ES-I3 (cell line): Measurements from ENCODE around the gene TPD52L1.

Experiments
- H3K36me3 ChIP-seq: 2 replicates; pipeline ENCODE4 v1.6.1; 2013; ENCODE audit warnings: mild to moderate bottlenecking, low read length, control low read depth, moderate library complexity; ENCODE audit not compliant: insufficient read depth
- H3K4me1 ChIP-seq: 2 replicates; pipeline ENCODE4 v1.6.1; 2013; ENCODE audit warnings: mild to moderate bottlenecking, control low read depth, low read length; ENCODE audit not compliant: insufficient read depth
- H3K9ac ChIP-seq: 2 replicates; pipeline ENCODE4 v1.6.1; 2013; ENCODE audit warnings: low read depth, mild to moderate bottlenecking, low read length, moderate library complexity
- H3K9me3 ChIP-seq: 2 replicates; pipeline ENCODE4 v1.6.1; 2013; ENCODE audit warnings: mild to moderate bottlenecking, low read length, moderate library complexity; ENCODE audit not compliant: control insufficient read depth, insufficient read depth

The TPD52L1 gene

GRCh38 chr6:125259354-125259736 lies 105.8 kb downstream of the TPD52L1 start:
- H3K4me1 ChIP-seq: no peaks in the 10 kb centered on the region
- no peak overlapping the region for H3K9ac ChIP-seq
- H3K9me3 ChIP-seq: no peaks in the 10 kb centered on the region
- no peaks in the 10 kb centered on the region for H3K36me3 ChIP-seq

GRCh38 chr6:125262016-125263013 lies 108.7 kb downstream of the TPD52L1 start:
- Histone ChIP-seq H3K36me3 (no peaks in the 10 kb centered on the region), H3K4me1 (no peaks in the 10 kb centered on the region), H3K9me3 (no peaks in the 10 kb centered on the region), H3K9ac (no peak overlapping the region)

- Histone ChIP-seq H3K36me3 (no peaks in the 10 kb centered on the region), H3K9me3 (no peaks in the 10 kb centered on the region), H3K9ac (no peak overlapping the region), H3K4me1 (no peaks in the 10 kb centered on the region)
These were observed 110.9 kb downstream of the TPD52L1 start for GRCh38 chr6:125264476-125264875.

GRCh38 chr6:125267806-125268523 lies 114.4 kb downstream of the TPD52L1 start:
- H3K36me3 ChIP-seq: no peaks in the 10 kb centered on the region
- no peaks in the 10 kb centered on the region for H3K9me3 ChIP-seq
- no peaks in the 10 kb centered on the region for H3K4me1 ChIP-seq
- H3K9ac ChIP-seq: no peak overlapping the region

- Histone ChIP-seq H3K4me1 (no peaks in the 10 kb centered on the region), H3K36me3 (no peaks in the 10 kb centered on the region), H3K9me3 (no peaks in the 10 kb centered on the region), H3K9ac (no peak overlapping the region)
These were observed 115.2 kb downstream of the TPD52L1 start for GRCh38 chr6:125268765-125269164.

GRCh38 chr6:125269328-125269985 lies 115.9 kb downstream of the TPD52L1 start:
- no peak overlapping the region for H3K9ac ChIP-seq
- H3K4me1 ChIP-seq: no peaks in the 10 kb centered on the region
- H3K36me3 ChIP-seq: no peaks in the 10 kb centered on the region
- no peaks in the 10 kb centered on the region for H3K9me3 ChIP-seq

GRCh38 chr6:125270380-125270779 lies 116.8 kb downstream of the TPD52L1 start:
- Histone ChIP-seq H3K9ac (no peak overlapping the region), H3K36me3 (no peaks in the 10 kb centered on the region), H3K9me3 (no peaks in the 10 kb centered on the region), H3K4me1 (no peaks in the 10 kb centered on the region)

- H3K9me3 ChIP-seq: no peaks in the 10 kb centered on the region
These were observed 118.0 kb downstream of the TPD52L1 start for GRCh38 chr6:125271486-125272159.

GRCh38 chr6:125273251-125273650 lies 119.7 kb downstream of the TPD52L1 start:
- no peaks in the 10 kb centered on the region for H3K9me3 ChIP-seq
- no peak overlapping the region for H3K9ac ChIP-seq
- H3K36me3 ChIP-seq: no peaks in the 10 kb centered on the region
- H3K4me1 ChIP-seq: no peaks in the 10 kb centered on the region

More at GRCh38 chr6:125271486-125272159, 118.0 kb downstream of the TPD52L1 start:
- Histone ChIP-seq H3K4me1 (no peaks in the 10 kb centered on the region), H3K36me3 (no peaks in the 10 kb centered on the region), H3K9ac (no peak overlapping the region)

- Histone ChIP-seq H3K9ac (no peak overlapping the region), H3K36me3 (no peaks in the 10 kb centered on the region), H3K4me1 (no peaks in the 10 kb centered on the region), H3K9me3 (no peaks in the 10 kb centered on the region)
These were observed 120.4 kb downstream of the TPD52L1 start for GRCh38 chr6:125273965-125274364.

- Histone ChIP-seq H3K9ac (no peak overlapping the region), H3K36me3 (no peaks in the 10 kb centered on the region)
These were observed 121.4 kb downstream of the TPD52L1 start for GRCh38 chr6:125274935-125275334.

GRCh38 chr6:125275779-125276178 lies 122.2 kb downstream of the TPD52L1 start:
- Histone ChIP-seq H3K4me1 (0 out of 2 replicates have a peak, but pooled peaks cover 3% of the 10 kb centered on the region), H3K9me3 (no peaks in the 10 kb centered on the region), H3K36me3 (no peaks in the 10 kb centered on the region), H3K9ac (no peak overlapping the region)

More at GRCh38 chr6:125274935-125275334, 121.4 kb downstream of the TPD52L1 start:
- H3K4me1 ChIP-seq: no peaks in the 10 kb centered on the region
- no peaks in the 10 kb centered on the region for H3K9me3 ChIP-seq

GRCh38 chr6:125277838-125278237 lies 124.3 kb downstream of the TPD52L1 start:
- Histone ChIP-seq H3K9ac (no peak overlapping the region), H3K4me1 (0 out of 2 replicates have a peak, but pooled peaks cover 3% of the 10 kb centered on the region), H3K9me3 (no peaks in the 10 kb centered on the region), H3K36me3 (no peaks in the 10 kb centered on the region)

GRCh38 chr6:125279961-125280360 lies 126.4 kb downstream of the TPD52L1 start:
- Histone ChIP-seq H3K36me3 (no peaks in the 10 kb centered on the region), H3K9me3 (no peaks in the 10 kb centered on the region), H3K4me1 (0 out of 2 replicates have a peak, but pooled peaks cover 3% of the 10 kb centered on the region), H3K9ac (no peak overlapping the region)
